Keratinocyte (primary cell): ENCODE measurements around the gene NOTUM. TPM values are rescaled to one million over a fixed set of nuclear protein-coding genes. Genes with fewer than 3 reads are reported as not detected.
A peak's percentile ranks its signal among the peaks of the same experiment; 100 is the strongest.

Experiments used
- DNase-seq: peaks from one replicate; pipeline ENCODE4 v3.0.0-alpha.2; 2011; ENCODE audit warnings: low read depth, missing footprints, low spot score
- FAIRE-seq: peaks from 2 replicates; lab custom pipeline; 2011; peaks lifted over from hg19 to GRCh38; lab: Jason Lieb, UNC
- H2AFZ ChIP-seq: 2 replicates; pipeline ENCODE4 v1.6.0; 2012; ENCODE audit warnings: low read length, control low read depth, inconsistent platforms; ENCODE audit not compliant: control insufficient read depth
- H3K27ac ChIP-seq: 2 replicates; pipeline ENCODE4 v1.5.1; 2011; ENCODE audit warnings: low read length; ENCODE audit not compliant: control insufficient read depth, insufficient read depth
- H3K27me3 ChIP-seq: 3 replicates; pipeline ENCODE4 v1.6.0; 2011; ENCODE audit warnings: low read length; ENCODE audit not compliant: control insufficient read depth, insufficient read depth; ENCODE audit errors: extremely low read depth
- H3K36me3 ChIP-seq, 2 experiments: 2 replicates in 1 of 2; 3 replicates in 1 of 2; pipeline ENCODE4 v1.5.1; 2011; ENCODE audit warnings: low read length in 2 of 2, mild to moderate bottlenecking in 1 of 2; ENCODE audit not compliant: control insufficient read depth in 2 of 2, insufficient read depth in 2 of 2; ENCODE audit errors: extremely low read depth in 1 of 2
- H3K4me1 ChIP-seq: 3 replicates; pipeline ENCODE4 v1.5.1; 2011; ENCODE audit warnings: low read length; ENCODE audit not compliant: control insufficient read depth, insufficient read depth; ENCODE audit errors: extremely low read depth
- H3K4me2 ChIP-seq: 3 replicates; pipeline ENCODE4 v1.6.0; 2011; ENCODE audit warnings: low read depth, low read length; ENCODE audit not compliant: control insufficient read depth, insufficient read depth; ENCODE audit errors: extremely low read depth
- H3K4me3 ChIP-seq, 3 experiments: fragments of 200-600 bp in 1 of 3; sonication (generic) in 1 of 3; 2 replicates in 2 of 3; 3 replicates in 1 of 3; pipeline ENCODE4 v1.5.1; 2011 to 2016; ENCODE audit warnings: low read length in 3 of 3, mild to moderate bottlenecking in 3 of 3, control low read depth in 2 of 3, inconsistent platforms in 1 of 3, low read depth in 1 of 3, mixed read lengths in 1 of 3, mixed run types in 1 of 3, moderate library complexity in 1 of 3; ENCODE audit not compliant: control insufficient read depth in 2 of 3, insufficient read depth in 2 of 3; ENCODE audit errors: extremely low read depth in 1 of 3
- H3K79me2 ChIP-seq: 2 replicates; pipeline ENCODE4 v1.6.0; 2012; ENCODE audit warnings: low read length; ENCODE audit not compliant: control insufficient read depth, insufficient read depth
- H3K9ac ChIP-seq: 3 replicates; pipeline ENCODE4 v1.6.0; 2011; ENCODE audit warnings: low read length; ENCODE audit not compliant: control insufficient read depth, insufficient read depth; ENCODE audit errors: extremely low read depth
- H3K9me1 ChIP-seq: 3 replicates; pipeline ENCODE4 v1.6.0; 2011; ENCODE audit warnings: low read length; ENCODE audit not compliant: control insufficient read depth, insufficient read depth; ENCODE audit errors: extremely low read depth
- H3K9me3 ChIP-seq: 2 replicates; pipeline ENCODE4 v1.5.1; 2012; ENCODE audit warnings: low read depth, low read length; ENCODE audit not compliant: control insufficient read depth
- H4K20me1 ChIP-seq: 3 replicates; pipeline ENCODE4 v1.6.0; 2011; ENCODE audit warnings: low read length; ENCODE audit not compliant: control insufficient read depth, insufficient read depth; ENCODE audit errors: extremely low read depth
- CTCF ChIP-seq, 3 experiments: IDR thresholded peaks in 1 of 3; conservative IDR thresholded peaks in 1 of 3; optimal IDR thresholded peaks in 1 of 3; 2 replicates in 2 of 3; 3 replicates in 1 of 3; pipeline versions ENCODE3 to v1.5.1; 2011; ENCODE audit warnings: low read length in 3 of 3, mild to moderate bottlenecking in 3 of 3, moderate library complexity in 2 of 3, control low read depth in 1 of 3, inconsistent platforms in 1 of 3; ENCODE audit not compliant: insufficient read depth in 2 of 3; ENCODE audit errors: extremely low read depth in 1 of 3
- EZH2 ChIP-seq: IDR thresholded peaks from one replicate; pipeline ENCODE4 v1.6.1; 2012; ENCODE audit warnings: inconsistent platforms, mild to moderate bottlenecking, low read length, moderate library complexity
- dilution Hi-C: fragments of 300-500 bp; cut with MboI; formaldehyde crosslinking; loops from one replicate; pipeline ENCODE4 v1.7.0; 2020; ENCODE audit warnings: low sequenced_read_pairs; ENCODE audit not compliant: extremely low pct_ligation_motif_present
- polyA plus RNA-seq, 5 experiments: library from polyadenylated mRNA; depleted of rRNA in 3 of 5; stranded (reverse) in 3 of 5; stranded (forward) in 1 of 5; unstranded in 1 of 5; fragments of >200 nt; gene quantifications; 1 replicate in 1 of 5; 2 replicates in 3 of 5; 3 replicates in 1 of 5; pipeline versions ENCODE4 v1.2.1 to v1.2.3, GENCODE V29; 2011 to 2012; ENCODE audit warnings: missing spikeins in 2 of 5, low read depth in 1 of 5, low replicate concordance in 1 of 5

NOTUM gene
- polyA plus RNA-seq, 1 donor (not counting 4 experiments of a cell fraction or from before 2014, with no cell fraction given): not detected

DNA sequence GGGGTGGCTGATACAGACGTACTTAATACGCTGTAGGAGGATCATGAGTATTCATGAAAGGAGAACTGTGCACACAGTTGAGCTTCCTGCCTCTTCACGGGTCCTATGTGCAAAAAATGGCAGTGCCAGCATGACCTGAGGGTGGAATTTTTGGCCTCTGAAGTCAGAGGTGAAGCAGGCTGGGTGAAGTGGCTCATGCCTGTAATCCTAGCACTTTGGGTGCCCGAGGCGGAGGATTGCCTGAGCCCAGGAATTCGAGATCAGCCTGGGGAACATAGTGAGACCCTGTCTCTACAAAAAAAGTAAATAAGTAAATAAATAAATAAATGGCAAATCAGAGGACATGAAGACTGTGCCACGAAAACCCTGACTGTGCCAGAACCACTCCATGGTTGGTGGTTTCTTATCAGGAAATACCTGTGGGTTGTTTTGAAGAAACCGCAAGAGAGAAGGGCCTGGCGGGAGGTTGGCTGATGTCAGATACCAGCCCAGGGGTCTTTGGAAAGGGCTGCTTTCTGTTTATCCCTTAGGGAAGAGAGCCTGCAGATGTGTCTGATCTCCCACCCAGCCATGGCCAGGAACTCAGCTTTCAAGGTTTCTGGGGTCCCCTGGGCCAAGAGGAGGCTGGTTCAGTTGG is 19.8 kb upstream of the NOTUM start:
- Histone ChIP-seq H2AFZ (no peak overlapping the region), H3K9me3 (no peaks in the 10 kb centered on the region), H4K20me1 (no peaks in the 10 kb centered on the region), H3K4me1 (peaks cover 14% of the 10 kb centered on the region), H3K9ac (no peak overlapping the region), H3K9me1 (no peaks in the 10 kb centered on the region), H3K27me3 (no peaks in the 10 kb centered on the region), H3K4me3 (no peak overlapping the region), H3K27ac (no peak overlapping the region), H3K4me2 (peak overlapping the region; percentile 14), H3K79me2 (no peaks in the 10 kb centered on the region), H3K36me3 (peaks cover 0 to 12% of the 10 kb centered on the region in 2 experiments)
- no peak for DNase-seq
- TF ChIP-seq CTCF (optimal IDR thresholded peaks at IDR 0.05 in 1 of 3, IDR thresholded peaks at IDR 0.05 in 1 of 3, conservative IDR thresholded peaks at IDR 0.05 in 1 of 3; ENCODE audit: extremely low read depth in 1 of 3, insufficient read depth in 2 of 3, low read length in 3 of 3): no peak
- TF ChIP-seq EZH2: no peak
- FAIRE-seq: no peak
- dilution Hi-C loops: no loop called here

DNA sequence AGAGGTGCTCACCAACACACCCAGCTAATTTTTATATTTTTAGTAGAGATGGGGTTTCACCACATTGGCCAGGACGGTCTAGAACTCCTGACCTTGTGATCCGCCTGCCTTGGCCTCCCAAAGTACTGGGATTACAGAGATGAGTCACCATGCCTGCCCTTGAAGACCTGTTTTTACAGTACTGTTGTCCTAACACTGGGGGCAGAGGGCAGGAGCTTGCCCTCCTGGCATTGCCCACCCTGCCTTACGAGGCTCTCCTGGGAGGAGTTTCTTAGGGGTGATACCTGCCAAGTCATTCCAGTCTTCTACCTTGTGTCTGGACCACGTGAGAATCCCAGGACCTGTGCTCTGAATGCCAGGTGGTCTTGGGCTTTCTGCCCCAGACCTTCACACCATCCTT is 19.1 kb upstream of the NOTUM start:
- Histone ChIP-seq H4K20me1 (no peaks in the 10 kb centered on the region), H3K36me3 (peaks cover 0 to 10% of the 10 kb centered on the region in 2 experiments), H3K9ac (no peak overlapping the region), H3K4me2 (no peak overlapping the region), H3K9me1 (no peaks in the 10 kb centered on the region), H3K27ac (no peak overlapping the region), H3K9me3 (no peaks in the 10 kb centered on the region), H3K27me3 (no peaks in the 10 kb centered on the region), H3K4me3 (no peak overlapping the region), H3K4me1 (peaks cover 14% of the 10 kb centered on the region), H2AFZ (no peak overlapping the region), H3K79me2 (no peaks in the 10 kb centered on the region)
- DNase-seq (no peak), FAIRE-seq (no peak)
- dilution Hi-C loops: no loop called here
- no peak for TF ChIP-seq EZH2
- no peak for TF ChIP-seq CTCF (optimal IDR thresholded peaks at IDR 0.05 in 1 of 3, IDR thresholded peaks at IDR 0.05 in 1 of 3, conservative IDR thresholded peaks at IDR 0.05 in 1 of 3; ENCODE audit: extremely low read depth in 1 of 3, insufficient read depth in 2 of 3, low read length in 3 of 3)
